SU-DHL-6 (cell line): ENCODE data around the gene CCDC80.

Source experiments
- H2AFZ ChIP-seq: fragments of 200-600 bp; sonication (generic); 2 replicates; pipeline ENCODE4 v1.6.1; 2014; ENCODE audit warnings: low read depth, mild to moderate bottlenecking, moderate library complexity, mixed read lengths, antibody characterized with exemption, low read length; ENCODE audit not compliant: severe bottlenecking
- H3F3A ChIP-seq: fragments of 200-600 bp; shearing (Covaris generic); 2 replicates; pipeline ENCODE4 v1.6.0; 2016; ENCODE audit warnings: antibody characterized with exemption, mild to moderate bottlenecking; ENCODE audit not compliant: insufficient read depth
- H3K27ac ChIP-seq: fragments of 200-600 bp; sonication (generic); 2 replicates; pipeline ENCODE4 v1.5.1; 2016; ENCODE audit warnings: low read depth, mild to moderate bottlenecking, low read length, moderate library complexity, mixed read lengths
- H3K27me3 ChIP-seq: fragments of 200-600 bp; sonication (generic), shearing (Covaris generic); 2 replicates; pipeline ENCODE4 v1.6.0; 2014; ENCODE audit warnings: mild to moderate bottlenecking, low read length
- H3K36me3 ChIP-seq: fragments of 200-600 bp; sonication (generic); 2 replicates; pipeline ENCODE4 v1.6.1; 2014; ENCODE audit warnings: mild to moderate bottlenecking, low read length, mixed read lengths
- H3K4me2 ChIP-seq: fragments of 300-600, 200-600 bp; shearing (Covaris generic), sonication (generic); 2 replicates; pipeline ENCODE4 v1.6.0; 2014; ENCODE audit warnings: low read length, low read depth, mild to moderate bottlenecking; ENCODE audit not compliant: poor library complexity, severe bottlenecking
- H3K4me3 ChIP-seq: fragments of 200-600 bp; sonication (generic); 2 replicates; pipeline ENCODE4 v1.5.1; 2014; ENCODE audit warnings: antibody characterized with exemption, low read length, mild to moderate bottlenecking, mixed read lengths; ENCODE audit not compliant: insufficient read depth, poor library complexity, severe bottlenecking
- H3K79me2 ChIP-seq: fragments of 200-600 bp; sonication (generic); 2 replicates; pipeline ENCODE4 v1.6.1; 2014; ENCODE audit warnings: mild to moderate bottlenecking, low read length, moderate library complexity; ENCODE audit not compliant: insufficient read depth
- H3K9ac ChIP-seq: fragments of 200-600 bp; sonication (generic); 2 replicates; pipeline ENCODE4 v1.7.0; 2014; ENCODE audit warnings: mild to moderate bottlenecking, low read length
- H3K9me2 ChIP-seq: fragments of 200-600 bp; sonication (generic); replicated peaks from 2 replicates; pipeline ENCODE4 v1.6.1; 2014; ENCODE audit warnings: low read length; ENCODE audit not compliant: insufficient read depth
- H3K9me3 ChIP-seq: fragments of 200-600 bp; sonication (generic); 2 replicates; pipeline ENCODE4 v1.6.1; 2014; ENCODE audit warnings: low read length, mixed read lengths; ENCODE audit not compliant: insufficient read depth
- H4K20me1 ChIP-seq: fragments of 200-600 bp; sonication (generic); 2 replicates; pipeline ENCODE4 v1.6.1; 2014; ENCODE audit warnings: low read depth, mild to moderate bottlenecking, antibody characterized with exemption, low read length, moderate library complexity, mixed read lengths
- EZH2phosphoT487 ChIP-seq: fragments of 200-600 bp; sonication (generic), shearing (Covaris generic); conservative IDR thresholded peaks from 2 replicates; pipeline ENCODE4 v1.6.1; 2018; ENCODE audit warnings: mild to moderate bottlenecking, antibody characterized with exemption, low read length, moderate library complexity, mixed read lengths
- TF ChIP-seq, protein P1 (sequence below): fragments of 200-600 bp; sonication (generic); IDR thresholded peaks from one replicate; pipeline ENCODE4 v1.5.1; 2017; ENCODE audit warnings: antibody characterized with exemption, mild to moderate bottlenecking, low read length, moderate library complexity; ENCODE audit not compliant: insufficient read depth, poor library complexity, severe bottlenecking

The CCDC80 gene

DNA sequence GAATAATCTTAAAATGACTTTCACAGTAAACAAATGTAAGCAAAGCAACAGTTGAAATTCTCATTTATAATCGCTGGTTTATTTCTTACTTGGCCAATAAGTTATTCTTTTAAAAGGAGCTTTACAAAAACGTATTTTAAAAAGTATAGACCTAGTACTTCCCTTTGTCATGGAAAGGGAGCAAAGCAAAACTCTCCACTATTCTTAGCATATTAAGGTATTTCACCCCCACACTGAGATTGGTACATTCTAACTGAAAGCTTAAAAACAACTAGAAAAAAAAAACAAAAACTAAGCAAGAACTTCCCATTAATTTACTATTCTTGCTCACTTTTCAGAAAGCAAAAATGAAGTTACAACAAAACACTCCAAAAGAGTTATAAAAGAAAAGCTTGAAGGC lies 80.6 kb downstream of the CCDC80 start:
- no peaks in the 10 kb centered on the region for H3K27me3 ChIP-seq
- peaks cover 20% of the 10 kb centered on the region for H3K36me3 ChIP-seq
- H3K79me2 ChIP-seq, result peaks cover 75% of the 10 kb centered on the region
- H2AFZ ChIP-seq, result no peak overlapping the region
- no peaks in the 10 kb centered on the region for H3K9me2 ChIP-seq
- peaks cover 8% of the 10 kb centered on the region; the same call in 1 of the 2 replicates for H4K20me1 ChIP-seq
- H3F3A ChIP-seq, result no peaks in the 10 kb centered on the region; the same call in 1 of the 2 replicates
- peak overlapping the region; percentile 99 for H3K4me3 ChIP-seq
- TF ChIP-seq, protein P1, sequence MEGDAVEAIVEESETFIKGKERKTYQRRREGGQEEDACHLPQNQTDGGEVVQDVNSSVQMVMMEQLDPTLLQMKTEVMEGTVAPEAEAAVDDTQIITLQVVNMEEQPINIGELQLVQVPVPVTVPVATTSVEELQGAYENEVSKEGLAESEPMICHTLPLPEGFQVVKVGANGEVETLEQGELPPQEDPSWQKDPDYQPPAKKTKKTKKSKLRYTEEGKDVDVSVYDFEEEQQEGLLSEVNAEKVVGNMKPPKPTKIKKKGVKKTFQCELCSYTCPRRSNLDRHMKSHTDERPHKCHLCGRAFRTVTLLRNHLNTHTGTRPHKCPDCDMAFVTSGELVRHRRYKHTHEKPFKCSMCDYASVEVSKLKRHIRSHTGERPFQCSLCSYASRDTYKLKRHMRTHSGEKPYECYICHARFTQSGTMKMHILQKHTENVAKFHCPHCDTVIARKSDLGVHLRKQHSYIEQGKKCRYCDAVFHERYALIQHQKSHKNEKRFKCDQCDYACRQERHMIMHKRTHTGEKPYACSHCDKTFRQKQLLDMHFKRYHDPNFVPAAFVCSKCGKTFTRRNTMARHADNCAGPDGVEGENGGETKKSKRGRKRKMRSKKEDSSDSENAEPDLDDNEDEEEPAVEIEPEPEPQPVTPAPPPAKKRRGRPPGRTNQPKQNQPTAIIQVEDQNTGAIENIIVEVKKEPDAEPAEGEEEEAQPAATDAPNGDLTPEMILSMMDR, result no peak
- TF ChIP-seq EZH2phosphoT487, result no peak
- peak overlapping the region; percentile 98 for H3K4me2 ChIP-seq
- peak overlapping the region; percentile 78 for H3K9ac ChIP-seq
- H3K27ac ChIP-seq, result peak overlapping the region; percentile 87; the same call in 1 of the 2 replicates
- H3K9me3 ChIP-seq, result no peaks in the 10 kb centered on the region

DNA sequence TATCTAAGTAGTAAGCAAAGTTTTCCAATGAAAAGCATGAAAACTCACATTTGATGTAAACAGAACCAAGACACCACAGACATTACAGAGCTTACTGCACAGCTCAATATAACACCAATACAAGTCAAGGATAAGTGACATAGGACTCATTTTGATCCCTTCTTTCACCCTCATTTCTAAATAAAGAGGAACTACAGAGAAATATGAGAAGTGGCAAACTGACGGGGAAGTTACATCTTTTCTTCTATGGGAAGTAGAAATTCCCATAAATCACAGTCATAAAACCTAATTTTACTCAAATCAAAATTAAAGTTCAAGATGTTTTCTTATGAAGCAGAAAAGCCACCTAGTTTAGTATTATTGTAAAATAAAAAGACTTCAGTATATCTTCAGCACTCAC lies 83.0 kb downstream of the CCDC80 start:
- Histone ChIP-seq H3F3A (peaks cover 3% of the 10 kb centered on the region; the same call in 1 of the 2 replicates), H3K27me3 (no peaks in the 10 kb centered on the region), H4K20me1 (peaks cover 11% of the 10 kb centered on the region; the same call in 1 of the 2 replicates), H2AFZ (no peak overlapping the region), H3K9me2 (no peaks in the 10 kb centered on the region), H3K4me3 (no peak overlapping the region), H3K36me3 (peaks cover 32% of the 10 kb centered on the region), H3K4me2 (peak overlapping the region; percentile 21), H3K79me2 (peaks cover 86% of the 10 kb centered on the region), H3K27ac (no peak overlapping the region), H3K9ac (no peak overlapping the region), H3K9me3 (no peaks in the 10 kb centered on the region)
- TF ChIP-seq EZH2phosphoT487, result no peak
- TF ChIP-seq, protein P1, result no peak

GRCh38 chr3:112555535-112556170 lies 85.3 kb downstream of the CCDC80 start:
- H3K9me2 ChIP-seq, result no peaks in the 10 kb centered on the region
- no peak overlapping the region for H3K27ac ChIP-seq
- peaks cover 11% of the 10 kb centered on the region; the same call in 1 of the 2 replicates for H4K20me1 ChIP-seq
- H2AFZ ChIP-seq, result no peak overlapping the region
- no peaks in the 10 kb centered on the region for H3K9me3 ChIP-seq
- H3F3A ChIP-seq, result peaks cover 3% of the 10 kb centered on the region; the same call in 1 of the 2 replicates
- H3K27me3 ChIP-seq, result no peaks in the 10 kb centered on the region
- H3K79me2 ChIP-seq, result peaks cover 95% of the 10 kb centered on the region
- H3K4me3 ChIP-seq, result no peak overlapping the region
- peak overlapping the region; percentile 21 for H3K4me2 ChIP-seq
- H3K36me3 ChIP-seq, result peaks cover 35% of the 10 kb centered on the region
- H3K9ac ChIP-seq, result no peak overlapping the region
- no peak for TF ChIP-seq EZH2phosphoT487
- TF ChIP-seq, protein P1, result no peak
